Osteocyte (in vitro differentiated cells): ENCODE data around the gene RTN4R. TPM values are rescaled to one million over a fixed set of nuclear protein-coding genes. Genes with fewer than 3 reads are reported as not detected.

Source experiments
- DNase-seq: peaks from one replicate; pipeline ENCODE4 v3.0.0; 2021; ENCODE audit warnings: mixed read lengths; ENCODE audit not compliant: unreplicated experiment; ENCODE audit errors: extremely low spot score
- H3K27ac Mint-ChIP-seq: one replicate; pipeline ENCODE4 v1.8.0; 2021; ENCODE audit warnings: mild to moderate bottlenecking, mixed read lengths; ENCODE audit not compliant: unreplicated experiment
- H3K27me3 Mint-ChIP-seq: one replicate; pipeline ENCODE4 v1.8.0; 2021; ENCODE audit warnings: mixed read lengths; ENCODE audit not compliant: unreplicated experiment
- H3K36me3 Mint-ChIP-seq: one replicate; pipeline ENCODE4 v1.8.0; 2021; ENCODE audit warnings: mixed read lengths; ENCODE audit not compliant: unreplicated experiment
- H3K4me1 Mint-ChIP-seq: one replicate; pipeline ENCODE4 v1.8.0; 2021; ENCODE audit warnings: mixed read lengths; ENCODE audit not compliant: unreplicated experiment
- H3K4me3 Mint-ChIP-seq: one replicate; pipeline ENCODE4 v1.8.0; 2021; ENCODE audit warnings: mild to moderate bottlenecking, moderate library complexity, mixed read lengths; ENCODE audit not compliant: unreplicated experiment
- H3K9me3 Mint-ChIP-seq: one replicate; pipeline ENCODE4 v1.8.0; 2021; ENCODE audit warnings: mixed read lengths; ENCODE audit not compliant: unreplicated experiment
- microRNA-seq: library from miRNA; unstranded; fragments of <30 nt; microRNA quantifications from one replicate; pipeline ENCODE4 v1.1.0, GENCODE V29; 2020; ENCODE audit not compliant: unreplicated experiment
- total RNA-seq: library from RNA; stranded (reverse); gene quantifications from 2 replicates; pipeline ENCODE4 v1.2.1, GENCODE V29; 2021
- TF ChIP-seq, protein P1 (sequence below): fragments of 200-600 bp; sonication (generic); IDR thresholded peaks from 2 replicates; pipeline ENCODE4 v1.5.0; 2021; ENCODE audit warnings: antibody characterized with exemption, mild to moderate bottlenecking, moderate library complexity

RTN4R gene
- total RNA-seq, 1 donor from 2014 or later, result 1.5 TPM

DNA sequence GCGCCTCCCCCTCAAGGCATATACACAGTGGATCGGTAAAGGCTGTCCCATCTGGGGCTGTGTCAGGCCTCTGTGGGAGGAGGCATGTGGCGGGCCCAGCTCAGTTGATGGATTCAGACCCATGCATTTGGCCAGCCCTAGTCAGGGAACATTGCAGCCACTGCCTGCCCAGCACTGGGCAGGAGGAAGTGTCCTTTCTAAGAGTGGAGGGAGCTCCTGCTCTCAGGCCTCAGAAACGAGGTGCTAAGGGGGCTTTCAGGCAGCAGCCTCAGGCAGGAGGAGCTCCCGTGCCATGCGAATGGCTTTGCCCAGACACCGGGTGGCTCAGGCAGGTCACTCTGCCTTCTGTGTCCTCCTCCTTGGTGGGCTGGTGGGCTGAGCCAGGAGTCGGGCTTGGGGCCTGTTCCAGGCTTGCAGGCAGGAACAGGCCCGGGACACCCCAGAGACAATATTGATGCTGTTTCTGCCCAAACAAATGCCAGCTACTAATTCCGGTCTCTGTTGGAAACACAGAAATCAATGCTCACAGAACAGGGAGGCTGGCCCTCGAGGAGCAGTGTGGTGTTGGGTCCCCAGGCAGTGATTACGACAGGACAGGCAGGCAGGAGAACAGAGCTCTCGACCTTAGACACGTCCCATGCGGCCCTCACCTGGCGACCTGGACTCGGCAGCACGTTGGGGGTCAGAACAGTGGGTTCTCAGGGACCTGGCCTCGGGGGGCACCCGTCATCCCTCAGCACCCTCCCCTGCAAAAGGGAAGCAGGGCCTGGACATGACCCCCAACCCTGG, 75.0 kb downstream of the RTN4R start:
- Mint-ChIP-seq H3K27me3 (peaks cover 4% of the 10 kb centered on the region), H3K9me3 (no peaks in the 10 kb centered on the region), H3K4me1 (no peaks in the 10 kb centered on the region), H3K4me3 (no peak overlapping the region), H3K27ac (no peak overlapping the region), H3K36me3 (no peaks in the 10 kb centered on the region)
- no peak for DNase-seq
- TF ChIP-seq, protein P1, sequence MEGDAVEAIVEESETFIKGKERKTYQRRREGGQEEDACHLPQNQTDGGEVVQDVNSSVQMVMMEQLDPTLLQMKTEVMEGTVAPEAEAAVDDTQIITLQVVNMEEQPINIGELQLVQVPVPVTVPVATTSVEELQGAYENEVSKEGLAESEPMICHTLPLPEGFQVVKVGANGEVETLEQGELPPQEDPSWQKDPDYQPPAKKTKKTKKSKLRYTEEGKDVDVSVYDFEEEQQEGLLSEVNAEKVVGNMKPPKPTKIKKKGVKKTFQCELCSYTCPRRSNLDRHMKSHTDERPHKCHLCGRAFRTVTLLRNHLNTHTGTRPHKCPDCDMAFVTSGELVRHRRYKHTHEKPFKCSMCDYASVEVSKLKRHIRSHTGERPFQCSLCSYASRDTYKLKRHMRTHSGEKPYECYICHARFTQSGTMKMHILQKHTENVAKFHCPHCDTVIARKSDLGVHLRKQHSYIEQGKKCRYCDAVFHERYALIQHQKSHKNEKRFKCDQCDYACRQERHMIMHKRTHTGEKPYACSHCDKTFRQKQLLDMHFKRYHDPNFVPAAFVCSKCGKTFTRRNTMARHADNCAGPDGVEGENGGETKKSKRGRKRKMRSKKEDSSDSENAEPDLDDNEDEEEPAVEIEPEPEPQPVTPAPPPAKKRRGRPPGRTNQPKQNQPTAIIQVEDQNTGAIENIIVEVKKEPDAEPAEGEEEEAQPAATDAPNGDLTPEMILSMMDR, result no peak

DNA sequence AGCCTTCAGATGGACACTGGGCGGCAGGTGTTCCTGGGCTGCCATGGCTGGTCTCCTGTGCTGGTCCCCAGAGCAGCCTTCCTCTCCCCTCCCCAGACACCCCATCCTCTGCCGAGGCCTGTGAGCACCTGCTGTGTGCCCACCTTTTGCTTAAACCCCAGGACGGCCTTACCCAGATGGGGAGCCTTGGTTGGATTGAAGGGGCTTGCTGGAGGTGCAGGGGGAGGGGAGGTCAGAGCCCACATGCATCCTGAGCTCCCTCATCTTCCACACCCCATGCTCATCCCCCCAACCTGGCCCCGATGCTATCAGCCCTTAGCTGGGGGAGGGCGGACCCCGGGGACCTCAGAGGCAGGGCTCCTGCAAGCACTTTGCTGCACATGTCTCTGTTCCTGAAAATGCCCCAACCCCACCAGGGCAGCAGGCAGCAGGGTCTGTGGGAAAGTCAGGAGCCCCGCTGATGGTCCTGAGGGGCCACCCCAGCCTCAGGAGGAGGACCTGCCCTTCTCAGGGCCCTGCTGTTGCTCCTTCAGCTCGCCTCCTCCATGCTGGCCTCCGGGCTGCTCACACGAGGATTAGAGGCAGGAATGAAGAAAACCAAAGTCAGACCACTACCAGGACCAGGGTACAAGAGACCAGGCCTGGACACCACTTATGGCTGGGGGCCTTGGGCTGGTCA, 75.7 kb downstream of the RTN4R start:
- Mint-ChIP-seq H3K4me1 (no peaks in the 10 kb centered on the region), H3K9me3 (no peaks in the 10 kb centered on the region), H3K27ac (no peak overlapping the region), H3K36me3 (no peaks in the 10 kb centered on the region), H3K27me3 (no peaks in the 10 kb centered on the region), H3K4me3 (no peak overlapping the region)
- no peak for DNase-seq
- TF ChIP-seq, protein P1, result no peak

GRCh38 chr22:20191803-20192202, 76.3 kb downstream of the RTN4R start:
- Mint-ChIP-seq H3K4me1 (no peaks in the 10 kb centered on the region), H3K27ac (no peak overlapping the region), H3K9me3 (no peaks in the 10 kb centered on the region), H3K27me3 (no peaks in the 10 kb centered on the region), H3K36me3 (no peaks in the 10 kb centered on the region), H3K4me3 (no peak overlapping the region)
- no peak for DNase-seq
- TF ChIP-seq, protein P1, result no peak

Small RNAs within 50 kb of the gene (microRNA-seq; reads per million reads assigned to microRNA genes)
- gene MIR1286, result not detected

Other genes with a start within 250 kb of the RTN4R start
- 24.9 and 28.1 TPM in 2 replicates for gene TANGO2, start 247.2 kb downstream of the RTN4R start, total RNA-seq
- 44.0 and 45.1 TPM in 2 replicates for gene DGCR8, start 188.1 kb downstream of the RTN4R start, total RNA-seq
- 97.0 and 104 TPM in 2 replicates for gene RANBP1, start 152.2 kb downstream of the RTN4R start, total RNA-seq
- 60.8 and 62.9 TPM in 2 replicates for gene TRMT2A, start 151.1 kb downstream of the RTN4R start, total RNA-seq
- 102 and 108 TPM in 2 replicates for gene ZDHHC8, start 136.5 kb downstream of the RTN4R start, total RNA-seq
- 0.56 and 1.6 TPM in 2 replicates for gene CCDC188, start 117.3 kb downstream of the RTN4R start, total RNA-seq
- gene DGCR6L, start 51.7 kb upstream of the RTN4R start, total RNA-seq, result 55.0 and 59.4 TPM in 2 replicates
- gene ZNF74, start 125.8 kb upstream of the RTN4R start, total RNA-seq, result 19.6 and 20.4 TPM in 2 replicates
- gene SCARF2, start 169.5 kb upstream of the RTN4R start, total RNA-seq, result 48.4 and 50.8 TPM in 2 replicates
- 44.7 and 46.3 TPM in 2 replicates for gene KLHL22, start 227.5 kb upstream of the RTN4R start, total RNA-seq
- gene MED15, start 239.3 kb upstream of the RTN4R start, total RNA-seq, result 104 TPM in 2 replicates